HG02970 (cell line): ENCODE results near the gene KRT12.
"Not testable (repeated sequence)": the region's sequence is repeated elsewhere in the genome, so short reads cannot be mapped to it uniquely, and the experiment has no call there.

Source experiments
- ATAC-seq: cut with Tn5 transposase; IDR thresholded peaks from one replicate; pipeline ENCODE4 v1.9.1; 2021; ENCODE audit warnings: mild to moderate bottlenecking, moderate library complexity, moderate number of reproducible peaks; ENCODE audit not compliant: unreplicated experiment, low FRiP score

The KRT12 gene

GRCh38 chr17:40884708-40885512 lies 17.9 kb upstream of the KRT12 start, which contains the start of gene KRT20:
Gene KRT20 (minus strand): TSS chr17:40885242. CDS start chr17:40885185, 57 bp downstream.
- no peak for ATAC-seq

DNA sequence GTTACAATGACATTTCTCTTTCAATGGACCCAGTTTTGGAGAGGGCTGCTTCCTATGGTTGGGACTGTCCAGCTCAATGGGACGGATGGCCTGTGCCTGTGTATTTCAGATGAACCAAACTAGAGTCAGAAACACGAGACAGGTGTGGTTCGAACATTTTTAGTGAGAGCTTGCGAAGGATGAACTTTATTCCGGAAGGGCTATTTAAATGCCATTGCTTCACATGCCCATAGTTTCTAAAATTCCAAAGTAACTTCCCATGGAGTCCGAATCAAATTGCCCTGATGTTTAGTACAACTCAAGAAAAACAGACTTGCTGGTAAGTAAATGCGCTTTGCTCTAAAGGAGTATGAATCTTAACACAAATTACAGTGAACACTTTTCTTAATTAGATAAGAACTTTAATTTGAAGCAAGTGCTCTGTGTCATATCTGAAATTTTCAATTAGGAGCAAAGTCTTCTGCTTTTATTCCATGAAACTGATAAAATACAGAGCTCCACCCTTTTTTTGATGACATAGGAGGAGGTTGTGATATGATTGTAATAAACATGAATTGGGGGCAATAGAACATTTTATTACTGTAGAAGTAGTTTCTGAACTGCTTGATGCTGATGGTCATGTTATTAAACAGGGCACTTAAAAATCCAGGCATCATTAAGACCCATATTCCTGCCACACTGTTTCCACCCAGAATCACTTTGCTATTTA lies 16.8 kb upstream of the KRT12 start:
- no peak for ATAC-seq

- ATAC-seq: no peak
These were observed 16.0 kb upstream of the KRT12 start for GRCh38 chr17:40883031-40883430.

DNA sequence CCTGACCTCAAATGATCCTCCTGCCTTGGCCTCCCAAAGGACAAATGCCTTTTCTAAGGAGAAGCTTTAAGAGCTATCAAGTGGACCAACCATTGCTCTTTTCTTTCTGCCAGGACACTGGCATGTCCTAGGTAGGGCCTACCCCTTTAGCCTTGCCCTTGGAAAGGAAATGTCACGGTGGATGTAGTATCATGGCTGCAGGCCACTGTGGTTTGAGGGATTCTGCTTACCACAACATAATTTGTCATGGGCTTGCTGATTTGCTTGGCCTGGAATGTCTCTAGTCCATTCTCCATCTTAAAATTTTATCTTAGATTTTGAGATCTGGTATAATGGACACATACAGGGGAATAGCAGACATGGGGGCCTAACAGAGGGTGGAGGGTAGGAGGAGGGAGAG lies 12.0 kb upstream of the KRT12 start:
- no peak for ATAC-seq

GRCh38 chr17:40878044-40878443 lies 11.0 kb upstream of the KRT12 start:
- ATAC-seq: no peak

DNA sequence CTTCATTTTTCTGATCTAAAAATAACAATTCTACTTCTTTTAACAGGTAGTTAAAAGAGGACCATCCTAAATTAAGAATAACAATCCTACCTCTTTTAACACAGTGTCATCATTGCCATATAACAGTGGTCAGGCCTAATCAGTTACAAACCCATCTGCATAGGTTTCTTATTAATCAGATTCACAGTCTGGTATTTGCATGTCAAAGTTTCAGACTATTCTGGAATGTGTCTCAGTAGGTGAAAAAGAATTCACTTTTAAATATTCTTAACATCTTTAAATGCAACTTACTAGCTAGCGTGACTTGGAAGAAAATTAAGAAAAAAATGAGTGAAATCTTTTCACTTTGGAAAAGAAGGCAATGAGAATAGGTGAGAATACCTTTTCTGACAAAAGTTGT lies 6.8 kb upstream of the KRT12 start:
- ATAC-seq: no peak

DNA sequence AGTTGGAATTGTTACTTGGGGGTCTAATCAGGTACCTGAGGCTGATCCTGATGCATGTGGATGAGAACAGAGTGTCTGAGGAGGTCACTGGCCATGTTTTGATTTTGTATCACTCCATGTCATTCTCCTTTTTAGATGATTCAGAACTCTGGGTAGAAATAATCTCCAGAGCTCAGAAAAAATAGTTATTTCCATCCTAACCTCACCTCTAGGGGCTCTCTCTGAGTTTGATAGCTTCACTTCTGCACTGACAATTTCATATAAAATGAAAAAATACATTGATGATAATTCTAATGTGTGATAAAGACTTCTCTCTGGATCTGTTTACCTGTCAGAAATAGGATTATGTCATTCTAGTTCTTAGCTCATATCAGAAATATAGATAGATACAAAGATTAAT lies 6.2 kb upstream of the KRT12 start:
- ATAC-seq: no peak

- no peak for ATAC-seq
These were observed 5.4 kb upstream of the KRT12 start for GRCh38 chr17:40872416-40872815.

DNA sequence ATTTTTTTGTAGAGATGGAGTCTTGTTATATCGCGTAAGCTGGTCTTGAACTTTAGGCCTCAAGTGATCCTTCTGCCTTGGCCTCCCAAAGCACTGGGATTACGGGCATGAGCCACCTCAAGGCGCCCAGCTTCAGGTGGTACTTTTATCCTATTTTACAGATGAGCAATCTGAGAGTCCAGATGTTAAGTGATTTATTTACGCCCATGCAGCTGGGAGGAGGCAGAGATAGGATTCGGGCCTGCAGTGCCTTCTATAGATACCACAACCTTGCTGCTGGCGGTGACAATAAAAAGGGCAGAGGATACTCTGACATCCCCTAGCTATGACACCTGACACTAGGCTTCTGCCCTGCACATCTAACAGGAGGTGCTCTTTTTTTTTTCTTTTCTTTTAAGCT lies 4.3 kb upstream of the KRT12 start:
- no peak for ATAC-seq

DNA sequence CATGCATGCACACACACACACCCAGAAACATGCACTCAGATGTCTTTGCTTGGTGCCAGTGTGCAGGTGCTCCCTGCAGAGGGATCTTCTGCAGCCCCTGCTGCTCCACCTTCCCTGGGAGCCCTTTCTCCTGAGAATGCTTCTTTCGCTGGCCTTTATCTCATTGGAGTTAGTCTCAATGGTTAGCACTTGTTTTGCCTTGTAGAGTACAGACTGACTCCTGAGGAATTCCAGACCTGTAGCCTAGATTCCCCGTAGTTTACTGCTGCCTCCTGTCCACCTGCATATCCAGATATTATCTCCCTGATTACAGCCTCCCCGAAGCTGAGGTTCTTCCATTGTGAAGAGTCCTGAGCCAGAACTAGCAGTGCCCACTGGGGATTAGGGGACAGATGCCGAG lies 3.1 kb upstream of the KRT12 start:
- no peak for ATAC-seq

- ATAC-seq: no peak
These were observed 2.2 kb downstream of the KRT12 start for GRCh38 chr17:40864661-40865390.

GRCh38 chr17:40862985-40863733 lies 3.9 kb downstream of the KRT12 start:
- ATAC-seq: no peak

DNA sequence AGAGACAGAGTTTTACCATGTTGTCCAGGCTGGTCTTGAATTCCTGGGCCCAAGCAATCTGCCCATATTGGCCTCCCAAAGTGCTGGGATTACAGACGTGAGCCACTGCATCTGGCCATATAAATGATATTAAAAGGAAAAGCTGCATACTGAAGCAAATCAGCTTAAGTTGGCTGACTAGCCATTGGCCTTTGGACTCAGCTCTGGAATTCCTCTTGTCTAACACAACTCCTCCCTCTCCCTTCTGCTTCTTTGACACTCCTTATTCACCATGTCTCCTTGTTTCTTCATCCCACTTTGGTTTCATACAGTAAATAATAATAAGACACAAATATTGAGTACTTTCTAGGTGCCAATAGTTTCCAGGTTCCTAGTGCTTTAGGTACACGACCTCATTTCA lies 7.5 kb downstream of the KRT12 start:
- no peak for ATAC-seq

GRCh38 chr17:40858667-40859066 lies 8.4 kb downstream of the KRT12 start:
- not testable (repeated sequence) for ATAC-seq

- no peak for ATAC-seq
These were observed 9.5 kb downstream of the KRT12 start for GRCh38 chr17:40857535-40857934.

GRCh38 chr17:40854175-40854814 lies 12.7 kb downstream of the KRT12 start:
- ATAC-seq: no peak

DNA sequence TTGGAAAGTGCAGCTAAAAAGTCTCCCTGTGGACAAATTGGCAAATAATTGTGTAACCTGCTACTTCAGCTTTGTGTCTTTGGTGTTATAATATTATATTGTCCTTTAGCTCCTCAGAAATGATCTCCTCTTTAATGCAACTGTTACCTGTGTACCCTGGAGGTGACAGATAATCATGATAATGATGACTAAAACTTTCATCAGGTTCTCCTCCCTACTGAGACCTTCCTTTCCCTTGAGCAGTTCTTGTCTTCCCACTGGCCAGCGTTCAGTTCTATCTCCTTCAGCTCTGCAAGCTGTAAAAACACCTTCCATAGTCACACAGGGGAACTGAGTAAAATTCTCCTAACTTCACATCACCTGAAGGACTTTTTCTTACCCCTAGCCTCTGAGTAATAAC lies 14.7 kb downstream of the KRT12 start:
- ATAC-seq: no peak

- ATAC-seq: no peak
These were observed 16.6 kb downstream of the KRT12 start for GRCh38 chr17:40850293-40850972.

- no peak for ATAC-seq
These were observed 17.3 kb downstream of the KRT12 start for GRCh38 chr17:40849723-40850122.
